GM03348 (cell line): ENCODE results near the gene CAPZA1.

Experiments
- DNase-seq: peaks from one replicate; pipeline ENCODE4 v3.0.0; 2012; ENCODE audit warnings: low spot score

Gene CAPZA1

GRCh38 chr1:112715264-112716053 is 95.8 kb downstream of the CAPZA1 start, which contains the start of gene PPM1J:
Gene PPM1J, minus strand, starts transcription at chr1:112715332. Its CDS starts 31 bp downstream, at chr1:112715301.
- peak; percentile 98 for DNase-seq

GRCh38 chr1:112716133-112716720 is 96.6 kb downstream of the CAPZA1 start:
- DNase-seq = peak; percentile 91

GRCh38 chr1:112717263-112717873 is 97.7 kb downstream of the CAPZA1 start:
- DNase-seq = no peak

GRCh38 chr1:112718691-112719418 is 99.2 kb downstream of the CAPZA1 start:
- DNase-seq = peak; percentile 93

GRCh38 chr1:112719706-112720105 is 100.1 kb downstream of the CAPZA1 start:
- no peak for DNase-seq

GRCh38 chr1:112720800-112721199 is 101.2 kb downstream of the CAPZA1 start:
- no peak for DNase-seq
